ENCODE results near the gene GRHL1.

DNA sequence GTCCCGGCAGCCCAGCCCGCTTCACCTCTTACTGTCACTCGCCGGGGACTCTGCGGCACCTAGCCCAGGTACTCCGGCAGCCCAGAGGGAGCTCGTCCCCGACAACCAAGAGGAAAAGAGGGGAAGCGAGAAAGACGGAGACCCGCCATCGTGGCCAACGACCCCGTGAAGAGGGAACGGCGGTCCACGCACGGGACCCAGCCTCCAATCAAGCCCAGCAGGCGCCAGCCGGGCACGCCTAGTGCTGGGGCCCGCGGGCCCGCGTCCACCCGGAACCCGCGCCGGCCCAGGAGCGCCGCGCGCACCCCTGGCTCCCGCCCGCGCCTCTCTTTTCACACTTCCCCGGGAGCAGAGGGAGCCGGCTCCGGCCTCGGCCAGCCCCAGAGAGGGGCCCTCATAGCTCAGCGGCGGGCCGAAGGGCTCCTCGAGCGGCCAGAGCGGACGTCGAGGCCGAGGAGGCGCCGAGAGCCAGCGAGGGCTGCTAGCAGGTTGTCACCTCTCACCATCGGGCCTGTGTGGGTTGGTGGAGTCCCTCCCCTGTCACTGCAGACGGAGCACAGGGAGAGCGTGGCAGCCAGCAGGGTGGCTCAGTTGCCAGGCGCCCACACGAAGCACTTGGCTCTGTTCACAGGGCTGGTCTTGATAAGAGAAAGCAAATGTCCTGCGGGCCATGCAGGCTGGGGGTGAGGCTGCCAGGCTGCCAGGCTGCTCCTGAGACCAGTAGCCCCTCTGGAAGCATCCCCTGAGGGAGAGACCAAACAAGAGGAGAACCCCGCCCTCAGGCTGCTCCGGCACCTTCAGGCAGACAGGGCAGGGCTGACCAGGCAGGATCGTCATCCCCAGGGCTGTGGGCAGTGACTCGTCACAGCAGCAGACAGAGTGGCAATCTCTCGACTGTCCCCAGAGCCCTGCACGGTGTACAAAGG is 55.0 kb downstream of the GRHL1 start:
- TF ChIP-seq YY1 (IDR thresholded peaks at IDR 0.05; ENCODE audit: insufficient read depth, insufficient read length): no peak
- no peak for TF ChIP-seq ZNF274 (IDR thresholded peaks at IDR 0.05; ENCODE audit: low read depth, low read length)
- no peak for TF ChIP-seq SUZ12 (IDR thresholded peaks at IDR 0.05; ENCODE audit: extremely low read depth, insufficient read depth, insufficient read length)
